ENCODE measurements around the gene CLTCL1. TPM values are rescaled to one million over a fixed set of nuclear protein-coding genes. Genes with fewer than 3 reads are reported as not detected.

Gene CLTCL1
- total and polyA plus RNA-seq, 9 of the 15 experiments (the other 6 are each of a cell fraction or from before 2014, with no cell fraction given): 1.1 to 11.7 (median 5.0) TPM

GRCh38 chr22:19133561-19133960 lies 158.0 kb downstream of the CLTCL1 start (continued):
- TF ChIP-seq TFAP4 (CRISPR knock-in tag; IDR thresholded peaks at IDR 0.05; ENCODE audit: borderline replicate concordance) (0 out of 2 replicates have a peak, but pooled peaks have one; percentile 2), HDAC3 (IDR thresholded peaks at IDR 0.05; ENCODE audit: borderline replicate concordance, partially characterized antibody) (no peak), SMARCB1 (IDR thresholded peaks at IDR 0.05; ENCODE audit: insufficient read length, low read depth) (no peak), IRF2 (CRISPR knock-in tag; IDR thresholded peaks at IDR 0.05) (peak; percentile 84; the same call in 1 of the 2 replicates), ZNF124 (CRISPR knock-in tag; IDR thresholded peaks at IDR 0.05) (peak; percentile 75; the same call in 1 of the 2 replicates)

- peak overlapping the region in 1 of 2 experiments; percentile 22; a peak in 1 of 4 replicates for H3K9ac ChIP-seq (ENCODE audit: insufficient read depth in 1 of 2, low read depth in 2 of 2, low read length in 2 of 2)
- no peak overlapping the region for H3K4me3 ChIP-seq
- no peak; the same call in 2 of the 3 replicates for ATAC-seq
- no peaks in the 10 kb centered on the region for H3K9me3 ChIP-seq (replicated peaks; ENCODE audit: control insufficient read depth, insufficient read depth, low read depth, low read length)
- H3K4me2 ChIP-seq (ENCODE audit: insufficient read depth, low read length): no peak overlapping the region
- H3K9me1 ChIP-seq (ENCODE audit: control insufficient read depth, insufficient read depth, low read length): peaks cover 14% of the 10 kb centered on the region
- H3K36me3 ChIP-seq (ENCODE audit: control insufficient read depth, insufficient read depth, low read length): peaks cover 62% of the 10 kb centered on the region
- 73% methylated on average over 9 of the region's 9 CpGs for WGBS (ENCODE audit: insufficient coverage, low coverage, missing lambda C conversion rate)
- no peak for FAIRE-seq
- in situ Hi-C loops (cut with MboI): no loop called here
- H3K79me2 ChIP-seq (ENCODE audit: control insufficient read depth, insufficient read depth, low read length): no peaks in the 10 kb centered on the region
- no TSS peak for BruUV-seq (replicated peaks)
- no peak for DNase-seq (ENCODE audit: extremely low read depth in 1 of 4, low spot score in 3 of 4)
- peaks cover 17% of the 10 kb centered on the region; the same call in 1 of the 2 replicates for H4K20me1 ChIP-seq (replicated peaks; ENCODE audit: control insufficient read depth, insufficient read depth, low read length)
- intact Hi-C loops (cut with micrococcal nuclease): loop anchor here (10.0 kb wide), 1 partner anchor 58 kb away; no protein-coding TSS in a partner anchor
- H2AFZ ChIP-seq (ENCODE audit: low read depth, low read length): no peak overlapping the region
- CTCF ChIA-PET (ENCODE audit: low intra/inter-chr PET ratio): no interaction called here
- H3K4me1 ChIP-seq (replicated peaks in 1 of 2; ENCODE audit: control insufficient read depth in 2 of 2, insufficient read depth in 2 of 2, low read length in 2 of 2): peaks cover 0 to 37% of the 10 kb centered on the region in 2 experiments; a peak in 1 of 5 replicates
- no peak overlapping the region for H3K27ac ChIP-seq (ENCODE audit: extremely low read depth, low read depth, low read length)
- H3K27me3 ChIP-seq (ENCODE audit: control insufficient read depth in 2 of 2, insufficient read depth in 2 of 2, low read length in 2 of 2): no peaks in the 10 kb centered on the region
- POLR2A ChIA-PET: interaction anchor here (1.2 to 4.4 kb wide), 7 partner anchors 8 to 40 kb away, joined by 3 to 38 read pairs (median 18); partner anchors contain the start of genes DGCR2 and ESS2
- peak; percentile 48; the same call in 1 of the 2 replicates for TF ChIP-seq ZNF57 (CRISPR knock-in tag; IDR thresholded peaks at IDR 0.05)
- peak; percentile 79 for TF ChIP-seq E2F8 (IDR thresholded peaks at IDR 0.05; ENCODE audit: low read depth, partially characterized antibody)
- 0 out of 2 replicates have a peak, but pooled peaks have one; percentile 15 for TF ChIP-seq LARP7 (IDR thresholded peaks at IDR 0.05)
- no peak for TF ChIP-seq SMARCA5 (IDR thresholded peaks at IDR 0.05)
- TF ChIP-seq RBFOX2 (IDR thresholded peaks at IDR 0.05; ENCODE audit: low read depth, low read length): peak; percentile 56; the same call in 1 of the 2 replicates
- TF ChIP-seq PHTF2 (CRISPR knock-in tag; IDR thresholded peaks at IDR 0.05): no peak
- TF ChIP-seq CC2D1A (IDR thresholded peaks at IDR 0.05): no peak
- peak; percentile 63; the same call in 1 of the 2 replicates for TF ChIP-seq TFAP4 (CRISPR knock-in tag; IDR thresholded peaks at IDR 0.05; ENCODE audit: borderline replicate concordance)
- TF ChIP-seq ZNF282 (CRISPR knock-in tag; IDR thresholded peaks at IDR 0.05): peak; percentile 6; the same call in 1 of the 2 replicates
- no peak for TF ChIP-seq IRF1 (CRISPR knock-in tag; IDR thresholded peaks at IDR 0.05; ENCODE audit: borderline replicate concordance)
- no peak for TF ChIP-seq BHLHE40 (IDR thresholded peaks at IDR 0.05; ENCODE audit: low read length)
These were observed 158.7 kb downstream of the CLTCL1 start for GRCh38 chr22:19132693-19133400.
